ENCODE data around the gene CTDNEP1.

DNA sequence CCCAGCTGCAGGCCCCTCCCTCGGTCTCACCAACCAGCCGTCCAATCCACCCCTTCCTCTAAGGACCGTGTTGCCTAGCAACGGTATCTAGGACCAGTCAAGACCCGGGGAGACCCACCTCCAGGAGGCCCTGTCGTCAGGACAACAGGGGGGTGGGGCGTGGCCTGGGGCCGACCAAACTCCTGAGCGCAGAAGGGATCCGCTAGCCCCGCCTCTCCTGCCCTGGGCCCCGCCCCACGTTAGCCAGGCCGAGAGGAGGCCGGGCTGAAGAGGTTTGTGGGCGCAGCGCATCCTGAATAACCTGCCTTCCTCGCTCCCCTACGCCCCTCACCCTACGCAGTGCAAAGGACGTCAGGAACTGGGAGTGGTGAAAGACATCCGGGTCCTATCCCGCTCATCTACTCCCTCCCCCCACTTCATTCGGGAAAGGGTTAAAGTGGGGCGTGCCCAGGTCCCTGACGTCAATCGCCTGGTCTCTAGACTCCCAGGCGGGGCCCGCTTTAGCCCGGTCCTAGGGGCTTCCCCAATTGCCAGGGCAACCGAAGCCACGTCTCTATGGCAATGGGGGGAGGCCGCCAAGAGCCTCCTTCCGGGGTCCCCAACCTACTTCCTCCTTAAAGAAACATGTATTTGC, 46.6 kb downstream of the CTDNEP1 start:
- TF ChIP-seq NFIC (IDR thresholded peaks at IDR 0.05) (no peak), ZBTB7A (IDR thresholded peaks at IDR 0.05; ENCODE audit: low read depth) (peak; percentile 45; the same call in 1 of the 2 replicates), EP300 (IDR thresholded peaks at IDR 0.05; ENCODE audit: borderline replicate concordance) (no peak), TCF12 (IDR thresholded peaks at IDR 0.05; ENCODE audit: low read depth) (peak; percentile 42; the same call in 1 of the 2 replicates), TEAD4 (IDR thresholded peaks at IDR 0.05) (no peak), FOXM1 (IDR thresholded peaks at IDR 0.05; ENCODE audit: borderline replicate concordance, low read depth) (no peak), YY1 (IDR thresholded peaks at IDR 0.05; ENCODE audit: low read depth) (no peak), EGR1 (IDR thresholded peaks at IDR 0.05) (no peak), TAF1 (IDR thresholded peaks at IDR 0.05; ENCODE audit: low read depth) (no peak)
- TF ChIP-seq, protein P1, sequence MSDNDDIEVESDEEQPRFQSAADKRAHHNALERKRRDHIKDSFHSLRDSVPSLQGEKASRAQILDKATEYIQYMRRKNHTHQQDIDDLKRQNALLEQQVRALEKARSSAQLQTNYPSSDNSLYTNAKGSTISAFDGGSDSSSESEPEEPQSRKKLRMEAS (IDR thresholded peaks at IDR 0.05) = no peak
- TF ChIP-seq, protein P2, sequence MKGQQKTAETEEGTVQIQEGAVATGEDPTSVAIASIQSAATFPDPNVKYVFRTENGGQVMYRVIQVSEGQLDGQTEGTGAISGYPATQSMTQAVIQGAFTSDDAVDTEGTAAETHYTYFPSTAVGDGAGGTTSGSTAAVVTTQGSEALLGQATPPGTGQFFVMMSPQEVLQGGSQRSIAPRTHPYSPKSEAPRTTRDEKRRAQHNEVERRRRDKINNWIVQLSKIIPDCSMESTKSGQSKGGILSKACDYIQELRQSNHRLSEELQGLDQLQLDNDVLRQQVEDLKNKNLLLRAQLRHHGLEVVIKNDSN (IDR thresholded peaks at IDR 0.05) = no peak

Data from Ishikawa (cell line).